HG03280 (cell line): ENCODE results near the gene RWDD1.
"Not testable (repeated sequence)": the region's sequence is repeated elsewhere in the genome, so short reads cannot be mapped to it uniquely, and the experiment has no call there.

Experiments
- ATAC-seq: cut with Tn5 transposase; IDR thresholded peaks from one replicate; pipeline ENCODE4 v1.9.1; 2021; ENCODE audit warnings: mild to moderate bottlenecking, moderate library complexity; ENCODE audit not compliant: unreplicated experiment

Gene RWDD1

GRCh38 chr6:116560130-116560529 lies 11.2 kb upstream of the RWDD1 start:
- no peak for ATAC-seq

GRCh38 chr6:116561377-116562018 lies 9.8 kb upstream of the RWDD1 start:
- peak; percentile 54 for ATAC-seq

GRCh38 chr6:116562019-116562403 lies 9.3 kb upstream of the RWDD1 start:
- no peak for ATAC-seq

GRCh38 chr6:116562614-116563013 lies 8.7 kb upstream of the RWDD1 start:
- no peak for ATAC-seq

GRCh38 chr6:116563830-116564229 lies 7.5 kb upstream of the RWDD1 start:
- ATAC-seq: no peak

GRCh38 chr6:116564311-116564710 lies 7.0 kb upstream of the RWDD1 start:
- ATAC-seq: no peak

GRCh38 chr6:116564921-116565872 lies 6.1 kb upstream of the RWDD1 start:
- no peak for ATAC-seq

GRCh38 chr6:116568111-116568510 lies 3.2 kb upstream of the RWDD1 start:
- no peak for ATAC-seq

GRCh38 chr6:116568821-116569755 lies 2.2 kb upstream of the RWDD1 start:
- ATAC-seq: no peak

GRCh38 chr6:116571683-116572000 lies 338 bp downstream of the RWDD1 start:
- no peak for ATAC-seq

GRCh38 chr6:116572162-116572561 lies 858 bp downstream of the RWDD1 start:
- ATAC-seq: no peak

- no peak for ATAC-seq
These were observed 3.9 kb downstream of the RWDD1 start for GRCh38 chr6:116575227-116575626.

- no peak for ATAC-seq
These were observed 6.2 kb downstream of the RWDD1 start for GRCh38 chr6:116577486-116577885.

GRCh38 chr6:116578335-116578734 lies 7.0 kb downstream of the RWDD1 start:
- no peak for ATAC-seq

GRCh38 chr6:116579143-116579542 lies 7.8 kb downstream of the RWDD1 start:
- no peak for ATAC-seq

- ATAC-seq: no peak
These were observed 8.9 kb downstream of the RWDD1 start for GRCh38 chr6:116580198-116580597.

GRCh38 chr6:116586276-116586675 lies 15.0 kb downstream of the RWDD1 start:
- no peak for ATAC-seq

GRCh38 chr6:116586738-116587137 lies 15.4 kb downstream of the RWDD1 start:
- no peak for ATAC-seq

- ATAC-seq: no peak
These were observed 23.9 kb downstream of the RWDD1 start for GRCh38 chr6:116595247-116595646.

- no peak for ATAC-seq
These were observed 25.5 kb downstream of the RWDD1 start for GRCh38 chr6:116596815-116597214.

GRCh38 chr6:116603916-116604315 lies 32.6 kb downstream of the RWDD1 start:
- not testable (repeated sequence) for ATAC-seq
